SU-DHL-6 (cell line): ENCODE measurements around the gene RNF214.

Source experiments
- CTCF ChIP-seq: fragments of 200-600 bp; sonication (generic); IDR thresholded peaks from one replicate; pipeline ENCODE4 v1.5.1; 2017; ENCODE audit warnings: antibody characterized with exemption, mild to moderate bottlenecking, low read length, moderate library complexity; ENCODE audit not compliant: insufficient read depth, poor library complexity, severe bottlenecking
- EZH2phosphoT487 ChIP-seq: fragments of 200-600 bp; sonication (generic), shearing (Covaris generic); conservative IDR thresholded peaks from 2 replicates; pipeline ENCODE4 v1.6.1; 2018; ENCODE audit warnings: mild to moderate bottlenecking, antibody characterized with exemption, low read length, moderate library complexity, mixed read lengths

- TF ChIP-seq CTCF (no peak), EZH2phosphoT487 (no peak)
Measured at GRCh38 chr11:117210620-117211019, 21.9 kb upstream of the RNF214 start.
